ENCODE data around the gene PPM1K. TPM values are rescaled to one million over a fixed set of nuclear protein-coding genes. Genes with fewer than 3 reads are reported as not detected.

PPM1K gene
- polyA plus RNA-seq, 2 of the 4 experiments (the other 2 are of a cell fraction), result 0.85 to 2.4 TPM

DNA sequence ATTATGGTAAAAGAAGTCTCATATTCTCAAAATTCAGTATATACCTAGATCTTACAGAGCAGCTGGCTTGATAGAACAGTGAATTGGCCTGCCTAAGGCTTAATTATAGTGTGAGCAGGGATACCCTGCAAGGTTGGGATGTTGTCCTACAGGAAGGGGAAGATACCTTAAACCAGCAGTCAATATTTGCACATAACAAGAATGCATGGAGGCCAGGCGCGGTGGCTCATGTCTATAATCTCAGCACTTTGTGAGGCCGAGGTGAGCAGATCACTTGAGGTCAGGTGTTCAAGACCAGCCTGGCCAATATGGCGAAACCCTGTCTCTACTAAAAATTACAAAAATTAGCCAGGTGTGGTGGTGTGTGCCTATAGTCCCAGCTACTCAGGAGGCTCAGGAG lies 67.2 kb downstream of the PPM1K start:
- Histone ChIP-seq H3K4me1 (no peaks in the 10 kb centered on the region), H3K27ac (no peak overlapping the region), H3K9me3 (no peaks in the 10 kb centered on the region), H3K4me2 (no peak overlapping the region), H3K4me3 (no peak overlapping the region)
- 74% methylated on average over 4 of the region's 4 CpGs for WGBS (ENCODE audit: missing lambda C conversion rate)
- ChIA-PET POLR2A (no interaction called here), CTCF (interaction anchor here (0.9 to 13.6 kb wide), 5 partner anchors 11 to 301 kb away, joined by 3 to 182 read pairs (median 6); partner anchors contain the start of genes HERC5 and PYURF)
- TF ChIP-seq, protein P1, sequence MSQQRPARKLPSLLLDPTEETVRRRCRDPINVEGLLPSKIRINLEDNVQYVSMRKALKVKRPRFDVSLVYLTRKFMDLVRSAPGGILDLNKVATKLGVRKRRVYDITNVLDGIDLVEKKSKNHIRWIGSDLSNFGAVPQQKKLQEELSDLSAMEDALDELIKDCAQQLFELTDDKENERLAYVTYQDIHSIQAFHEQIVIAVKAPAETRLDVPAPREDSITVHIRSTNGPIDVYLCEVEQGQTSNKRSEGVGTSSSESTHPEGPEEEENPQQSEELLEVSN (IDR thresholded peaks at IDR 0.05; ENCODE audit: borderline replicate concordance, low read depth), result no peak
- TF ChIP-seq RAD21 (conservative IDR thresholded peaks at IDR 0.05 in 1 of 2, IDR thresholded peaks at IDR 0.05 in 1 of 2), result no peak
- TF ChIP-seq FOXS1 (CRISPR knock-in tag; IDR thresholded peaks at IDR 0.05), result no peak
- TF ChIP-seq, protein P2, sequence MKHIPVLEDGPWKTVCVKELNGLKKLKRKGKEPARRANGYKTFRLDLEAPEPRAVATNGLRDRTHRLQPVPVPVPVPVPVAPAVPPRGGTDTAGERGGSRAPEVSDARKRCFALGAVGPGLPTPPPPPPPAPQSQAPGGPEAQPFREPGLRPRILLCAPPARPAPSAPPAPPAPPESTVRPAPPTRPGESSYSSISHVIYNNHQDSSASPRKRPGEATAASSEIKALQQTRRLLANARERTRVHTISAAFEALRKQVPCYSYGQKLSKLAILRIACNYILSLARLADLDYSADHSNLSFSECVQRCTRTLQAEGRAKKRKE (CRISPR knock-in tag; IDR thresholded peaks at IDR 0.05; ENCODE audit: low read depth), result no peak
- TF ChIP-seq KDM5A (IDR thresholded peaks at IDR 0.05), result no peak
- TF ChIP-seq MAFK (IDR thresholded peaks at IDR 0.05; ENCODE audit: partially characterized antibody), result no peak
- no peak for TF ChIP-seq HOXB5 (CRISPR knock-in tag; IDR thresholded peaks at IDR 0.05)
- TF ChIP-seq HOXB13 (CRISPR knock-in tag; IDR thresholded peaks at IDR 0.05; ENCODE audit: low read depth), result no peak
- no peak for TF ChIP-seq ZC3H11A (IDR thresholded peaks at IDR 0.05)
- TF ChIP-seq CBX8 (IDR thresholded peaks at IDR 0.05), result no peak
- TF ChIP-seq CEBPB (IDR thresholded peaks at IDR 0.05), result no peak
- TF ChIP-seq, protein P3, sequence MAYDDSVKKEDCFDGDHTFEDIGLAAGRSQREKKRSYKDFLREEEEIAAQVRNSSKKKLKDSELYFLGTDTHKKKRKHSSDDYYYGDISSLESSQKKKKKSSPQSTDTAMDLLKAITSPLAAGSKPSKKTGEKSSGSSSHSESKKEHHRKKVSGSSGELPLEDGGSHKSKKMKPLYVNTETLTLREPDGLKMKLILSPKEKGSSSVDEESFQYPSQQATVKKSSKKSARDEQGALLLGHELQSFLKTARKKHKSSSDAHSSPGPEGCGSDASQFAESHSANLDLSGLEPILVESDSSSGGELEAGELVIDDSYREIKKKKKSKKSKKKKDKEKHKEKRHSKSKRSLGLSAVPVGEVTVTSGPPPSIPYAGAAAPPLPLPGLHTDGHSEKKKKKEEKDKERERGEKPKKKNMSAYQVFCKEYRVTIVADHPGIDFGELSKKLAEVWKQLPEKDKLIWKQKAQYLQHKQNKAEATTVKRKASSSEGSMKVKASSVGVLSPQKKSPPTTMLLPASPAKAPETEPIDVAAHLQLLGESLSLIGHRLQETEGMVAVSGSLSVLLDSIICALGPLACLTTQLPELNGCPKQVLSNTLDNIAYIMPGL (CRISPR knock-in tag; IDR thresholded peaks at IDR 0.05; ENCODE audit: borderline replicate concordance), result no peak
- TF ChIP-seq EHMT2 (IDR thresholded peaks at IDR 0.05; ENCODE audit: low read depth), result no peak
- TF ChIP-seq NR3C1 (IDR thresholded peaks at IDR 0.05), result no peak
- ATAC-seq (no peak), FAIRE-seq (no peak), DNase-seq (ENCODE audit: low read depth in 1 of 2, low spot score in 1 of 2) (no peak)

DNA sequence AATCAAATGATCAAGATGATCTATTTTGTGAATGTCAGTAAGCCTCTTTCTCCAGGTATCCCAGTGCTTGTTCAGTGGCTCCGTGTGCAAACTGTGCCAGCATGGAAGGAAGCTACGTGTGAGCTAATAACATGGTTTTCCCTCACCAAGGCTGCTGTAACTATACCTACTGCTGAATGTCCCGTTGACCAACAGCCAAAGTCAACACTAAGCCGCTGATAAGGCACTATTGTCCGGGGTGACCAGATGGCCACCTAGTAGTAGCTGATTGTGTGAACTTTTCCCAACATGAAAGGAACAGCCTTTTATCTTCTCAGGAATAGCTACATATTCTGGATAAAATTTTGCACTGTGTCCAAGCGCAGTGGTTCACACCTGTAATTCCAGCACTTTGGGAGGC lies 68.0 kb downstream of the PPM1K start:
- peaks cover 5% of the 10 kb centered on the region; the same call in 2 of the 3 replicates for H3K4me1 ChIP-seq
- POLR2A ChIA-PET, result interaction anchor here (0.7 kb wide), 1 partner anchor 266 kb away, joined by 3 read pairs; no protein-coding TSS in a partner anchor
- H3K9me3 ChIP-seq, result no peaks in the 10 kb centered on the region
- WGBS (ENCODE audit: missing lambda C conversion rate), result 43% methylated on average over 6 of the region's 6 CpGs
- ATAC-seq (no peak), DNase-seq (ENCODE audit: low read depth in 1 of 2, low spot score in 1 of 2) (no peak), FAIRE-seq (no peak)
- no peak overlapping the region for H3K27ac ChIP-seq
- H3K4me2 ChIP-seq, result no peak overlapping the region
- H3K4me3 ChIP-seq, result no peak overlapping the region
- CTCF ChIA-PET, result interaction anchor here (0.9 to 13.6 kb wide), 4 partner anchors 46 to 302 kb away, joined by 3 to 182 read pairs (median 5); partner anchors contain the start of genes HERC5 and PYURF
- TF ChIP-seq TP53 (CRISPR knock-in tag; IDR thresholded peaks at IDR 0.05) (no peak), ZSCAN20 (CRISPR knock-in tag; IDR thresholded peaks at IDR 0.05) (no peak), TFCP2L1 (CRISPR knock-in tag; IDR thresholded peaks at IDR 0.05) (no peak), JUN (IDR thresholded peaks at IDR 0.05) (no peak), HDAC2 (IDR thresholded peaks at IDR 0.05) (no peak), RAD21 (conservative IDR thresholded peaks at IDR 0.05 in 1 of 2, IDR thresholded peaks at IDR 0.05 in 1 of 2) (no peak), ZFP36 (IDR thresholded peaks at IDR 0.05; ENCODE audit: borderline replicate concordance, partially characterized antibody) (no peak), NR3C1 (IDR thresholded peaks at IDR 0.05) (no peak), HEYL (CRISPR knock-in tag; IDR thresholded peaks at IDR 0.05) (no peak), POLR2A (IDR thresholded peaks at IDR 0.05; ENCODE audit: low read length) (no peak), CHD2 (IDR thresholded peaks at IDR 0.05; ENCODE audit: low read length, partially characterized antibody) (no peak)
- TF ChIP-seq, protein P4, sequence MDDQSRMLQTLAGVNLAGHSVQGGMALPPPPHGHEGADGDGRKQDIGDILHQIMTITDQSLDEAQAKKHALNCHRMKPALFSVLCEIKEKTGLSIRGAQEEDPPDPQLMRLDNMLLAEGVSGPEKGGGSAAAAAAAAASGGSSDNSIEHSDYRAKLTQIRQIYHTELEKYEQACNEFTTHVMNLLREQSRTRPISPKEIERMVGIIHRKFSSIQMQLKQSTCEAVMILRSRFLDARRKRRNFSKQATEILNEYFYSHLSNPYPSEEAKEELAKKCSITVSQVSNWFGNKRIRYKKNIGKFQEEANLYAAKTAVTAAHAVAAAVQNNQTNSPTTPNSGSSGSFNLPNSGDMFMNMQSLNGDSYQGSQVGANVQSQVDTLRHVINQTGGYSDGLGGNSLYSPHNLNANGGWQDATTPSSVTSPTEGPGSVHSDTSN (IDR thresholded peaks at IDR 0.05), result no peak
- TF ChIP-seq, protein P5, sequence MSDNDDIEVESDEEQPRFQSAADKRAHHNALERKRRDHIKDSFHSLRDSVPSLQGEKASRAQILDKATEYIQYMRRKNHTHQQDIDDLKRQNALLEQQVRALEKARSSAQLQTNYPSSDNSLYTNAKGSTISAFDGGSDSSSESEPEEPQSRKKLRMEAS (IDR thresholded peaks at IDR 0.05), result no peak
- TF ChIP-seq, protein P6, sequence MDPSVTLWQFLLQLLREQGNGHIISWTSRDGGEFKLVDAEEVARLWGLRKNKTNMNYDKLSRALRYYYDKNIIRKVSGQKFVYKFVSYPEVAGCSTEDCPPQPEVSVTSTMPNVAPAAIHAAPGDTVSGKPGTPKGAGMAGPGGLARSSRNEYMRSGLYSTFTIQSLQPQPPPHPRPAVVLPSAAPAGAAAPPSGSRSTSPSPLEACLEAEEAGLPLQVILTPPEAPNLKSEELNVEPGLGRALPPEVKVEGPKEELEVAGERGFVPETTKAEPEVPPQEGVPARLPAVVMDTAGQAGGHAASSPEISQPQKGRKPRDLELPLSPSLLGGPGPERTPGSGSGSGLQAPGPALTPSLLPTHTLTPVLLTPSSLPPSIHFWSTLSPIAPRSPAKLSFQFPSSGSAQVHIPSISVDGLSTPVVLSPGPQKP (IDR thresholded peaks at IDR 0.05; ENCODE audit: low read depth, low read length), result no peak
